HG03558 (cell line): ENCODE results near the gene HECW1.

Experiments used
- ATAC-seq: cut with Tn5 transposase; IDR thresholded peaks from one replicate; pipeline ENCODE4 v1.9.1; 2021; ENCODE audit warnings: moderate number of reproducible peaks; ENCODE audit not compliant: unreplicated experiment; ENCODE audit errors: extremely low read depth

Gene HECW1

GRCh38 chr7:43247757-43248156 is 135.3 kb downstream of the HECW1 start:
- ATAC-seq = no peak

GRCh38 chr7:43248553-43248952 is 136.1 kb downstream of the HECW1 start:
- ATAC-seq = no peak

- no peak for ATAC-seq
Measured at GRCh38 chr7:43248961-43249822, 136.7 kb downstream of the HECW1 start.

- ATAC-seq = no peak
Measured at GRCh38 chr7:43249823-43250145, 137.3 kb downstream of the HECW1 start.

GRCh38 chr7:43260980-43261878 is 148.8 kb downstream of the HECW1 start:
- no peak for ATAC-seq

GRCh38 chr7:43265139-43265538 is 152.7 kb downstream of the HECW1 start:
- no peak for ATAC-seq

GRCh38 chr7:43273939-43274719 is 161.7 kb downstream of the HECW1 start:
- no peak for ATAC-seq

GRCh38 chr7:43274752-43275151 is 162.3 kb downstream of the HECW1 start:
- ATAC-seq = no peak

GRCh38 chr7:43276547-43276946 is 164.1 kb downstream of the HECW1 start:
- no peak for ATAC-seq

GRCh38 chr7:43278088-43278644 is 165.7 kb downstream of the HECW1 start:
- ATAC-seq = no peak

- no peak for ATAC-seq
Measured at GRCh38 chr7:43281268-43281667, 168.8 kb downstream of the HECW1 start.

GRCh38 chr7:43283706-43284105 is 171.3 kb downstream of the HECW1 start:
- no peak for ATAC-seq

GRCh38 chr7:43289826-43290225 is 177.4 kb downstream of the HECW1 start:
- ATAC-seq = no peak

GRCh38 chr7:43290978-43291377 is 178.5 kb downstream of the HECW1 start:
- ATAC-seq = no peak

- ATAC-seq = no peak
Measured at GRCh38 chr7:43291789-43292188, 179.3 kb downstream of the HECW1 start.

GRCh38 chr7:43292384-43292783 is 179.9 kb downstream of the HECW1 start:
- no peak for ATAC-seq

- ATAC-seq = no peak
Measured at GRCh38 chr7:43294080-43294630, 181.7 kb downstream of the HECW1 start.

- ATAC-seq = no peak
Measured at GRCh38 chr7:43295429-43295828, 183.0 kb downstream of the HECW1 start.

- no peak for ATAC-seq
Measured at GRCh38 chr7:43296306-43296705, 183.9 kb downstream of the HECW1 start.

GRCh38 chr7:43298617-43299016 is 186.2 kb downstream of the HECW1 start:
- no peak for ATAC-seq
